Measurements from ENCODE around the gene ATP6V1G3.
"Not testable (repeated sequence)": the region's sequence is repeated elsewhere in the genome, so short reads cannot be mapped to it uniquely, and the experiment has no call there.

ATP6V1G3 gene

GRCh38 chr1:198543670-198544260 lies 3.3 kb upstream of the ATP6V1G3 start:
- DNase-seq (ENCODE audit: low read depth in 1 of 2, low spot score in 1 of 2), result no peak

GRCh38 chr1:198542632-198543031 lies 2.2 kb upstream of the ATP6V1G3 start:
- DNase-seq (ENCODE audit: low read depth in 1 of 2, low spot score in 1 of 2), result no peak

GRCh38 chr1:198541737-198542136 lies 1.3 kb upstream of the ATP6V1G3 start:
- no peak for DNase-seq (ENCODE audit: low read depth in 1 of 2, low spot score in 1 of 2)

- no peak for DNase-seq (ENCODE audit: low read depth in 1 of 2, low spot score in 1 of 2)
Observed at GRCh38 chr1:198538579-198539364, 1.7 kb downstream of the ATP6V1G3 start.

- no peak for DNase-seq (ENCODE audit: low read depth in 1 of 2, low spot score in 1 of 2)
Observed at GRCh38 chr1:198535631-198536030, 4.8 kb downstream of the ATP6V1G3 start.

GRCh38 chr1:198534548-198535418 lies 5.7 kb downstream of the ATP6V1G3 start:
- DNase-seq (ENCODE audit: low read depth in 1 of 2, low spot score in 1 of 2), result no peak

GRCh38 chr1:198531891-198532290 lies 8.6 kb downstream of the ATP6V1G3 start:
- no peak for DNase-seq (ENCODE audit: low read depth in 1 of 2, low spot score in 1 of 2)

- no peak for DNase-seq (ENCODE audit: low read depth in 1 of 2, low spot score in 1 of 2)
Observed at GRCh38 chr1:198530953-198531352, 9.5 kb downstream of the ATP6V1G3 start.

GRCh38 chr1:198529414-198529813 lies 11.1 kb downstream of the ATP6V1G3 start:
- DNase-seq (ENCODE audit: low read depth in 1 of 2, low spot score in 1 of 2), result no peak

- no peak for DNase-seq (ENCODE audit: low read depth in 1 of 2, low spot score in 1 of 2)
Observed at GRCh38 chr1:198528364-198528763, 12.1 kb downstream of the ATP6V1G3 start.

- no peak for DNase-seq (ENCODE audit: low read depth in 1 of 2, low spot score in 1 of 2)
Observed at GRCh38 chr1:198524556-198524955, 15.9 kb downstream of the ATP6V1G3 start.

- DNase-seq (ENCODE audit: low read depth in 1 of 2, low spot score in 1 of 2), result not testable (repeated sequence)
Observed at GRCh38 chr1:198524127-198524526, 16.4 kb downstream of the ATP6V1G3 start.

GRCh38 chr1:198523182-198523950 lies 17.1 kb downstream of the ATP6V1G3 start:
- no peak for DNase-seq (ENCODE audit: low read depth in 1 of 2, low spot score in 1 of 2)

GRCh38 chr1:198520524-198521254 lies 19.8 kb downstream of the ATP6V1G3 start:
- DNase-seq (ENCODE audit: low read depth in 1 of 2, low spot score in 1 of 2), result no peak

- DNase-seq (ENCODE audit: low read depth in 1 of 2, low spot score in 1 of 2), result no peak
Observed at GRCh38 chr1:198519639-198520501, 20.6 kb downstream of the ATP6V1G3 start.

GRCh38 chr1:198517623-198518199 lies 22.8 kb downstream of the ATP6V1G3 start:
- no peak for DNase-seq (ENCODE audit: low read depth in 1 of 2, low spot score in 1 of 2)

GRCh38 chr1:198500096-198500495 lies 40.4 kb downstream of the ATP6V1G3 start:
- DNase-seq (ENCODE audit: low read depth in 1 of 2, low spot score in 1 of 2), result no peak

- DNase-seq (ENCODE audit: low read depth in 1 of 2, low spot score in 1 of 2), result no peak
Observed at GRCh38 chr1:198499588-198499987, 40.9 kb downstream of the ATP6V1G3 start.

GRCh38 chr1:198498881-198499280 lies 41.6 kb downstream of the ATP6V1G3 start:
- DNase-seq (ENCODE audit: low read depth in 1 of 2, low spot score in 1 of 2), result no peak
